Uterus (tissue), 2 donors: ENCODE results near the gene TGM2.

Experiments
- POLR2A ChIP-seq, 2 donors: fragments of 450-650 bp; IDR thresholded peaks; one replicate each; pipeline ENCODE4 v1.6.1; 2016; ENCODE audit warnings: antibody characterized with exemption in 2 of 2, mild to moderate bottlenecking in 1 of 2, moderate library complexity in 1 of 2
- TF ChIP-seq, protein P1 (sequence below), 4 experiments: fragments of 200-600 bp in 2 of 4; fragments of 450-650 bp in 2 of 4; sonication (generic) in 2 of 4; IDR thresholded peaks; one replicate each; pipeline ENCODE4 v1.5.1; 2016 to 2019; ENCODE audit warnings: antibody characterized with exemption in 4 of 4, mild to moderate bottlenecking in 2 of 4, moderate library complexity in 1 of 4

- TF ChIP-seq, protein P1, sequence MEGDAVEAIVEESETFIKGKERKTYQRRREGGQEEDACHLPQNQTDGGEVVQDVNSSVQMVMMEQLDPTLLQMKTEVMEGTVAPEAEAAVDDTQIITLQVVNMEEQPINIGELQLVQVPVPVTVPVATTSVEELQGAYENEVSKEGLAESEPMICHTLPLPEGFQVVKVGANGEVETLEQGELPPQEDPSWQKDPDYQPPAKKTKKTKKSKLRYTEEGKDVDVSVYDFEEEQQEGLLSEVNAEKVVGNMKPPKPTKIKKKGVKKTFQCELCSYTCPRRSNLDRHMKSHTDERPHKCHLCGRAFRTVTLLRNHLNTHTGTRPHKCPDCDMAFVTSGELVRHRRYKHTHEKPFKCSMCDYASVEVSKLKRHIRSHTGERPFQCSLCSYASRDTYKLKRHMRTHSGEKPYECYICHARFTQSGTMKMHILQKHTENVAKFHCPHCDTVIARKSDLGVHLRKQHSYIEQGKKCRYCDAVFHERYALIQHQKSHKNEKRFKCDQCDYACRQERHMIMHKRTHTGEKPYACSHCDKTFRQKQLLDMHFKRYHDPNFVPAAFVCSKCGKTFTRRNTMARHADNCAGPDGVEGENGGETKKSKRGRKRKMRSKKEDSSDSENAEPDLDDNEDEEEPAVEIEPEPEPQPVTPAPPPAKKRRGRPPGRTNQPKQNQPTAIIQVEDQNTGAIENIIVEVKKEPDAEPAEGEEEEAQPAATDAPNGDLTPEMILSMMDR (IDR thresholded peaks at IDR 0.05), result no peak
- no peak for TF ChIP-seq POLR2A (IDR thresholded peaks at IDR 0.05)
These were observed 27.3 kb upstream of the TGM2 start for GRCh38 chr20:38192323-38192885.
